ENCODE data around the gene CERT1. TPM values are rescaled to one million over a fixed set of nuclear protein-coding genes. Genes with fewer than 3 reads are reported as not detected.

CERT1 gene
- total and polyA plus RNA-seq, 9 of the 15 experiments (the other 6 are each of a cell fraction or from before 2014, with no cell fraction given), result 3.4 to 24.7 (median 9.8) TPM

- no peak for TF ChIP-seq PURB (CRISPR knock-in tag; IDR thresholded peaks at IDR 0.05; ENCODE audit: low read depth)
- TF ChIP-seq DLX4 (CRISPR knock-in tag; IDR thresholded peaks at IDR 0.05), result no peak
- no peak for TF ChIP-seq CBX5 (IDR thresholded peaks at IDR 0.05; ENCODE audit: borderline replicate concordance, low read depth)
- TF ChIP-seq, protein P1, sequence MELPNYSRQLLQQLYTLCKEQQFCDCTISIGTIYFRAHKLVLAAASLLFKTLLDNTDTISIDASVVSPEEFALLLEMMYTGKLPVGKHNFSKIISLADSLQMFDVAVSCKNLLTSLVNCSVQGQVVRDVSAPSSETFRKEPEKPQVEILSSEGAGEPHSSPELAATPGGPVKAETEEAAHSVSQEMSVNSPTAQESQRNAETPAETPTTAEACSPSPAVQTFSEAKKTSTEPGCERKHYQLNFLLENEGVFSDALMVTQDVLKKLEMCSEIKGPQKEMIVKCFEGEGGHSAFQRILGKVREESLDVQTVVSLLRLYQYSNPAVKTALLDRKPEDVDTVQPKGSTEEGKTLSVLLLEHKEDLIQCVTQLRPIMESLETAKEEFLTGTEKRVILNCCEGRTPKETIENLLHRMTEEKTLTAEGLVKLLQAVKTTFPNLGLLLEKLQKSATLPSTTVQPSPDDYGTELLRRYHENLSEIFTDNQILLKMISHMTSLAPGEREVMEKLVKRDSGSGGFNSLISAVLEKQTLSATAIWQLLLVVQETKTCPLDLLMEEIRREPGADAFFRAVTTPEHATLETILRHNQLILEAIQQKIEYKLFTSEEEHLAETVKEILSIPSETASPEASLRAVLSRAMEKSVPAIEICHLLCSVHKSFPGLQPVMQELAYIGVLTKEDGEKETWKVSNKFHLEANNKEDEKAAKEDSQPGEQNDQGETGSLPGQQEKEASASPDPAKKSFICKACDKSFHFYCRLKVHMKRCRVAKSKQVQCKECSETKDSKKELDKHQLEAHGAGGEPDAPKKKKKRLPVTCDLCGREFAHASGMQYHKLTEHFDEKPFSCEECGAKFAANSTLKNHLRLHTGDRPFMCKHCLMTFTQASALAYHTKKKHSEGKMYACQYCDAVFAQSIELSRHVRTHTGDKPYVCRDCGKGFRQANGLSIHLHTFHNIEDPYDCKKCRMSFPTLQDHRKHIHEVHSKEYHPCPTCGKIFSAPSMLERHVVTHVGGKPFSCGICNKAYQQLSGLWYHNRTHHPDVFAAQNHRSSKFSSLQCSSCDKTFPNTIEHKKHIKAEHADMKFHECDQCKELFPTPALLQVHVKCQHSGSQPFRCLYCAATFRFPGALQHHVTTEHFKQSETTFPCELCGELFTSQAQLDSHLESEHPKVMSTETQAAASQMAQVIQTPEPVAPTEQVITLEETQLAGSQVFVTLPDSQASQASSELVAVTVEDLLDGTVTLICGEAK (IDR thresholded peaks at IDR 0.05), result no peak
- TF ChIP-seq, protein P1 (CRISPR knock-in tag; IDR thresholded peaks at IDR 0.05), result no peak
- TF ChIP-seq EZH2 (IDR thresholded peaks at IDR 0.05; ENCODE audit: borderline replicate concordance, low read depth, low read length), result no peak
- no peak for TF ChIP-seq ELF4 (CRISPR knock-in tag; IDR thresholded peaks at IDR 0.05)
- no peak for TF ChIP-seq ZNF436 (CRISPR knock-in tag; IDR thresholded peaks at IDR 0.05)
- TF ChIP-seq SOX6 (IDR thresholded peaks at IDR 0.05), result no peak
- no peak for TF ChIP-seq TCFL5 (CRISPR knock-in tag; conservative IDR thresholded peaks at IDR 0.05)
- no peak for TF ChIP-seq TEAD1 (CRISPR knock-in tag; IDR thresholded peaks at IDR 0.05)
- no peak for TF ChIP-seq NR2F6 (CRISPR knock-in tag; IDR thresholded peaks at IDR 0.05)
- TF ChIP-seq, protein P2, sequence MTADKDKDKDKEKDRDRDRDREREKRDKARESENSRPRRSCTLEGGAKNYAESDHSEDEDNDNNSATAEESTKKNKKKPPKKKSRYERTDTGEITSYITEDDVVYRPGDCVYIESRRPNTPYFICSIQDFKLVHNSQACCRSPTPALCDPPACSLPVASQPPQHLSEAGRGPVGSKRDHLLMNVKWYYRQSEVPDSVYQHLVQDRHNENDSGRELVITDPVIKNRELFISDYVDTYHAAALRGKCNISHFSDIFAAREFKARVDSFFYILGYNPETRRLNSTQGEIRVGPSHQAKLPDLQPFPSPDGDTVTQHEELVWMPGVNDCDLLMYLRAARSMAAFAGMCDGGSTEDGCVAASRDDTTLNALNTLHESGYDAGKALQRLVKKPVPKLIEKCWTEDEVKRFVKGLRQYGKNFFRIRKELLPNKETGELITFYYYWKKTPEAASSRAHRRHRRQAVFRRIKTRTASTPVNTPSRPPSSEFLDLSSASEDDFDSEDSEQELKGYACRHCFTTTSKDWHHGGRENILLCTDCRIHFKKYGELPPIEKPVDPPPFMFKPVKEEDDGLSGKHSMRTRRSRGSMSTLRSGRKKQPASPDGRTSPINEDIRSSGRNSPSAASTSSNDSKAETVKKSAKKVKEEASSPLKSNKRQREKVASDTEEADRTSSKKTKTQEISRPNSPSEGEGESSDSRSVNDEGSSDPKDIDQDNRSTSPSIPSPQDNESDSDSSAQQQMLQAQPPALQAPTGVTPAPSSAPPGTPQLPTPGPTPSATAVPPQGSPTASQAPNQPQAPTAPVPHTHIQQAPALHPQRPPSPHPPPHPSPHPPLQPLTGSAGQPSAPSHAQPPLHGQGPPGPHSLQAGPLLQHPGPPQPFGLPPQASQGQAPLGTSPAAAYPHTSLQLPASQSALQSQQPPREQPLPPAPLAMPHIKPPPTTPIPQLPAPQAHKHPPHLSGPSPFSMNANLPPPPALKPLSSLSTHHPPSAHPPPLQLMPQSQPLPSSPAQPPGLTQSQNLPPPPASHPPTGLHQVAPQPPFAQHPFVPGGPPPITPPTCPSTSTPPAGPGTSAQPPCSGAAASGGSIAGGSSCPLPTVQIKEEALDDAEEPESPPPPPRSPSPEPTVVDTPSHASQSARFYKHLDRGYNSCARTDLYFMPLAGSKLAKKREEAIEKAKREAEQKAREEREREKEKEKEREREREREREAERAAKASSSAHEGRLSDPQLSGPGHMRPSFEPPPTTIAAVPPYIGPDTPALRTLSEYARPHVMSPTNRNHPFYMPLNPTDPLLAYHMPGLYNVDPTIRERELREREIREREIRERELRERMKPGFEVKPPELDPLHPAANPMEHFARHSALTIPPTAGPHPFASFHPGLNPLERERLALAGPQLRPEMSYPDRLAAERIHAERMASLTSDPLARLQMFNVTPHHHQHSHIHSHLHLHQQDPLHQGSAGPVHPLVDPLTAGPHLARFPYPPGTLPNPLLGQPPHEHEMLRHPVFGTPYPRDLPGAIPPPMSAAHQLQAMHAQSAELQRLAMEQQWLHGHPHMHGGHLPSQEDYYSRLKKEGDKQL (CRISPR knock-in tag; IDR thresholded peaks at IDR 0.05; ENCODE audit: borderline replicate concordance), result no peak
- TF ChIP-seq ESRRA (IDR thresholded peaks at IDR 0.05; ENCODE audit: borderline replicate concordance, low read depth), result peak; percentile 94; the same call in 1 of the 2 replicates
- no peak for TF ChIP-seq ZNF778 (CRISPR knock-in tag; IDR thresholded peaks at IDR 0.05)
These were observed 130.0 kb downstream of the CERT1 start (continued) for GRCh38 chr5:75381456-75381855.
